GM12873 (cell line): ENCODE measurements around the gene PRR15L.

ENCODE experiments used
- TF ChIP-seq, protein P1 (sequence below): IDR thresholded peaks from 2 replicates; pipeline ENCODE4 v1.5.1; 2012; ENCODE audit warnings: low read depth, mild to moderate bottlenecking, moderate library complexity, low read length, control low read depth; ENCODE audit not compliant: insufficient read depth; ENCODE audit errors: missing control alignments

The PRR15L gene

DNA sequence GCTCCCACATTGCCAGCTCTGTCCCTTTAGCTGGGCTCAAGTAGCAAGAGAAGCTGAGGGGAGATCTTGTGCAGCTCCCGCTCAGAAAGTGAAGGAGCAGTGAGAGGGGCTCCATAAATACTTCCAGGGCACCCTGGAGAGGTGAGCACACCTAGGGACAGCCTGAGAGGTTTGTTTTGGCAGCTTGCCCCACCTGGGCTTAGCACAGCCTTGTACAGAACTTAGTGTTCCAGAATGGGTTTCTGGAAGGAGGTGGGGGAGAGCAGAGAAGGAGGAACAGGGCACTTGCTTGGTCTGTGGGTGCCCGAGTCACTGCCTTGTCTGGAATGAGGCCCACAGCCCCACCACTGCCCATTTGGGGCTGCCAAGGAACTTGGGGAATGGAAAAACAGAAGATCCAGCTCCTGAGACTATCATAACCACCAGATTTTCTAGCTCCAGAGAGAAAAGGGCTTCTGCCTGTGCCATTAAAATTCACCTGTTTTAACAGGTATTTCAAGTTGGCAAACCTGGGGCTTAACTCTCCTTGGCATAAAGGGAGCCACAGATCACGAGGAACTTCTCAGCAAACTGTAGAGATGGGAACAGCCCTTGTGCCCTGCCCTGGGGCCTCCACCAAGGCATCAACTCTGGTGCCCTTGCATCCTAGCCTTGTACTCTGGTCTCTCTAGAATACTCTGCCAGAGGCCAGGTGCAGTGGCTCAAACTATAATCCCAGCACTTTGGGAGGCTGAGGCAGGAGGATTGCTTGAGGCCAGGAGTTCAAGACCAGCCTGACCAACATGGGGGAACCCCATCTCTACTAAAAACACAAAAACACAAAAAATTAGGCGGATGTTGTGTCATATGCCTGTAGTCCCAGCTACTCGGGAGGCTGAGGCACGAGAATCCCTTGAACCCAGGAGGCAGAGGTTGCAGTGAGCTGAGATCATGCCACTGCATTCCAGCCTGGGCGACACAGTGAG, 1.9 kb downstream of the PRR15L start:
- TF ChIP-seq, protein P1, sequence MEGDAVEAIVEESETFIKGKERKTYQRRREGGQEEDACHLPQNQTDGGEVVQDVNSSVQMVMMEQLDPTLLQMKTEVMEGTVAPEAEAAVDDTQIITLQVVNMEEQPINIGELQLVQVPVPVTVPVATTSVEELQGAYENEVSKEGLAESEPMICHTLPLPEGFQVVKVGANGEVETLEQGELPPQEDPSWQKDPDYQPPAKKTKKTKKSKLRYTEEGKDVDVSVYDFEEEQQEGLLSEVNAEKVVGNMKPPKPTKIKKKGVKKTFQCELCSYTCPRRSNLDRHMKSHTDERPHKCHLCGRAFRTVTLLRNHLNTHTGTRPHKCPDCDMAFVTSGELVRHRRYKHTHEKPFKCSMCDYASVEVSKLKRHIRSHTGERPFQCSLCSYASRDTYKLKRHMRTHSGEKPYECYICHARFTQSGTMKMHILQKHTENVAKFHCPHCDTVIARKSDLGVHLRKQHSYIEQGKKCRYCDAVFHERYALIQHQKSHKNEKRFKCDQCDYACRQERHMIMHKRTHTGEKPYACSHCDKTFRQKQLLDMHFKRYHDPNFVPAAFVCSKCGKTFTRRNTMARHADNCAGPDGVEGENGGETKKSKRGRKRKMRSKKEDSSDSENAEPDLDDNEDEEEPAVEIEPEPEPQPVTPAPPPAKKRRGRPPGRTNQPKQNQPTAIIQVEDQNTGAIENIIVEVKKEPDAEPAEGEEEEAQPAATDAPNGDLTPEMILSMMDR: no peak

DNA sequence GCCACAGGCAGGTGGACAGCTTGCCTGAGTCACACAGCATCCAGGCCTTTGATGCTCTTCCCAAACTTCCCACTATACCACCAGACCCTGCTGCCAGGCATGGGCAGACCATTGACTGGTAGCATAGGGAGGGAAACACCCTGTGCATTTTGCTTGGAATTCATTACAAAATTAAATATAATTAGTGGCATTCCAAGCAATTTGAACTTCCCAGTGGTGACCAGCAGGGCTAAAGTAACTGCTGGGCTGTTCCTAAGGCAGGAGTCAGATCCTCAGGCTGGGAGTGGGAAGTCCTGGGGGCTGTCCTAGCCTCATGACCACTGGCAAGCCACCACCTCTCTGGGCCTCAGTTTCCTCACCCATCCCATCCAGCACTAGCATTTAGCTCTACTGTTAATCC, 3.8 kb downstream of the PRR15L start:
- TF ChIP-seq, protein P1: no peak

DNA sequence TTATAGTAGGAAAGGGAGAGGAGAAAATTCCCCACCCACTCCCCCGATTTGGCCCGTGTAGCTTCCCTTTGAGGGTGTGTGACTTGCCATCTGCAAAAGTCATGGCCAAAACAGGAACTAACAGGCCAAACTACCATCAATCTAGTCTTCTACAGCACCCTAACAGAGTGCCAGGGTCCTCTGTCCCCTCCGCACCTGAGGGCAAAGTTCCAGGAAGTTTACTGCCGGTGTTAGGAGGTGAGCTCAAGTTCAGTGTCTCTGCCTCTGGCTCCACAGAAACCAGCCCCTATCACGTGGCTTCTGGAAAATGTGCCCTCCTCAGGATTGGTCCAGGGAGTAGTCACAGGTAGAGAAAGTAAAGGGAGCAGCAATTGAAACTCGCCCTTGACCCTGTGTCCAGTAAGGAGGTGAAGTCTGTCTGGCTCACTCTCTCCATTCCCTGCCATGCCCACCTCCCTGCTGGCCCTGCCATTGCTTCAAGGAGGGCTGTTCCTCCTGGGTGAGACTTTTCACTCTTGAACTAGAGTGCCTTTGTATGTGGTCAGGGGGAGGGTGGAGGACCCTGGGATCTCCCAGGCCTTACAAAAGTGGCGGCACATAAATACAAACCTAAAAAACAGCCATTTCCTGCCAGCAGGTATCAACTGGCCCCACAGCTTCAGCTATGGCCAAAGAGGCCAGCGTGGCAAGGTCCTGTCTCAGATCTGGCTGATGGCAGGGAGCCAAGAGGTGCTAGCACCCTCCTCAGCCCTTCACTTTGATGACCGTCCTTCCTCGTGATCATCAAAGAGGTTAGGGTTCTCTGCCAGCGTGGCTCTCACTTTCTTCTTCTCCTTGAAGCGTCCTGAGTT, 5.3 kb downstream of the PRR15L start:
- TF ChIP-seq, protein P1: no peak

DNA sequence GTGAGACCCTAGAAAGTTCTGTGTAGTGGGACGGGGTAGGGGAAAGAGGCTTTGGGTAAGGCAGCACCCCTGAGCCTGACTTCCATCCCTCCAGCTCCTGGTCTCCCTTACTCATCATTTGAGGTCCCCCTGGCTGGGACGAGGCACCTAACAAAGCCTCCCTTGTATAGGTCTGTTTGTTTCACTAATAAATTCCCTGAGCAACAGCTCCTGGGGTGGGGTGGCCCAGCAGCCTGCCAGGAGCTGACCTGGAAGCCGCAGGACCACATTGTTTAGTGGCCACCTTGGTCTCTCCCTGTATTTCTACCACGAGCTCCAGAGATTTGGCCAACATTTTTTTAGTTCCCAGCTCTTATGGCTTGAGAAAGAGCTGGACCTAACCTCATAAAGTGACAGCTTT, 7.2 kb downstream of the PRR15L start:
- TF ChIP-seq, protein P1: no peak

DNA sequence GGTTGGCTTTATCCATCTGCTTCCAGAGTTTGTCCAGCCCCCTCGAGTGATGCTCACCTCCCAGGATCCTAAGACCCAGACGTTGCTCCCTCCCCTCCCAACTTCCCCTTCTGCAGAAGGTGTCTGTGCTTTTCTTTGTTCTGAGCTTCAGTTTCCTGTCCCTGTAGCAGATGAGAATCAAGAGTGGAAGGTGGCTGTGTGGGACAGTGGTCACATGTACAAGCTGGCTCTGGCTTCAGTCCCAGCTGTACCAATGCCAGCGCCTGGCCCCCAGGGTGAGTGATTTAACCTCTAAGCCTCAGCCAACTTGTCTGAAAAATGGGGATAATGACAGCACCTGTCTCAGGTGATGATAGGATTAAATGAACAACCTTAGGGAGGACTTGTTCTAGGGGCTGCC, 7.7 kb downstream of the PRR15L start:
- TF ChIP-seq, protein P1: no peak

DNA sequence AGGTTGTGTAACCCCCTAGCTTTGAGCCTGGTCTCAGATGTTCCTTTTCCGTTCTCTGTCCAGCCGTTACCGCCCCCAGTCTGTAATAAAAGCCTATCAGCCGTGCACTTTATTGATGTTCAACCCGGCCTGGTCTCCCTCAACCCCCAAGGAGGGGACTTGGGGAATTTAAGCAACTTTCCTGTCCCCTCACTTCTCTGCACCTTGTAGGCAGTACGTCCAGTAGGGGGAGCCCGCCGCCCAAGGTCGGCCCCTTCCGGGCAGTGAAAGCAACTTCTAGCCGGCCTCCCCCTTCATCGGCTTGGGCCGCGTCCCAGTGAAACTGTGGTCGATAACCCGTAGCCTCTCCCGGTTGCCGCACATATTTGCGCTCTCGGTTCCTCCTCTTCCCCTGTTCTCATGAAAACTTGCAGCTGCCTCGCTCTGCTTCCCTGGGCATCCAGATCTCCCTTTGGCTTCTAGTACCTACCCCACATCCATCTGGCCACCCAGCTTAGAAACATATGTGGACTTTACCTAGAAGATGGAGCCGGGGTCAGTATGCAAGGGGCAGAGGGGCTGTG, 8.4 kb downstream of the PRR15L start:
- TF ChIP-seq, protein P1: peak; percentile 90

DNA sequence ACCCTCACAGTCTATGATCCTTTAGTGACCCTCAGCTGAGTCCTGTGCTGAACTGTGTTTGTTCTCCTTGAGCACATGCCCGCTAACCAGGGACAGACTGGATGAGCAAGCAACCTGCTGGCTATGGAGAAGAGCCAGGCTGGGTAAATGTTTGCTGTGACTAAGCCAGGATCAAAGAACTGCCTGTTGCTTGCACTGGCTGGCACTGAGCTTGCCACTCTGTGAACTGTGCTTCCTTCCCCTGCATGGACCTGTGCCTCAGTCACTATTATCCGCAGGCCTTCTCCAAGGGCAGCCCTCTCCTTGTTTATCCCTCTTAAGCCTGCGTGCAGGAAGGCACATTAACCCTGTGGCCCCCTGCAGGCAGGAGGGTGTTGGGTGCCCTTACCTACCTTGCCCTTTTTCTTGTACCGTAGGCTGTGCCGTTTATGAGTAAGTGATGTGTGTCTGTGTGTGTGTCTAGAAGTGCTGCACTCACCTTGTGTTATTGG, 8.9 kb downstream of the PRR15L start:
- TF ChIP-seq, protein P1: no peak
